OCI-LY3 (cell line): ENCODE data around the gene PSMF1.
"Not testable (repeated sequence)": the region's sequence is repeated elsewhere in the genome, so short reads cannot be mapped to it uniquely, and the experiment has no call there.

Experiments
- EZH2phosphoT487 ChIP-seq: fragments of 200-600 bp; shearing (Covaris generic); IDR thresholded peaks from 2 replicates; pipeline ENCODE4 v1.6.1; 2018; ENCODE audit warnings: antibody characterized with exemption, mixed run types, low read depth
- TF ChIP-seq, protein P1 (sequence below): fragments of 200-600, 300-600 bp; sonication (generic); IDR thresholded peaks from 2 replicates; pipeline ENCODE4 v1.5.1; 2014; ENCODE audit warnings: antibody characterized with exemption, low read length, low read depth

DNA sequence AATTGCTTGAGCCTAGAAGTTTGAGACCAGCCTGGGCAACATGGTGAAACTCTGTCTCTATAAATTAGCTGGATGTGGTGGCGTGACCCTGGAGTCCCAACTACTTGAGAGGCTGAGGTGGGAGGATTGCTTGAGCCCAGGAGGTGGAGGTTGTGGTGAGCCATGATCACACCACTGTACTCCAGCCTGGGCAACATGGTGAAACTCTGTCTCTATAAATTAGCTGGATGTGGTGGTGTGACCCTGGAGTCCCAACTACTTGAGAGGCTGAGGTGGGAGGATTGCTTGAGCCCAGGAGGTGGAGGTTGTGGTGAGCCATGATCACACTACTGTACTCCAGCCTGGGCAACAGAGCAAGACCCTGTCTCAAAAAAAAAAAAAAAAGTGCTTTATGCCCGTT is 31.4 kb downstream of the PSMF1 start:
- TF ChIP-seq, protein P1, sequence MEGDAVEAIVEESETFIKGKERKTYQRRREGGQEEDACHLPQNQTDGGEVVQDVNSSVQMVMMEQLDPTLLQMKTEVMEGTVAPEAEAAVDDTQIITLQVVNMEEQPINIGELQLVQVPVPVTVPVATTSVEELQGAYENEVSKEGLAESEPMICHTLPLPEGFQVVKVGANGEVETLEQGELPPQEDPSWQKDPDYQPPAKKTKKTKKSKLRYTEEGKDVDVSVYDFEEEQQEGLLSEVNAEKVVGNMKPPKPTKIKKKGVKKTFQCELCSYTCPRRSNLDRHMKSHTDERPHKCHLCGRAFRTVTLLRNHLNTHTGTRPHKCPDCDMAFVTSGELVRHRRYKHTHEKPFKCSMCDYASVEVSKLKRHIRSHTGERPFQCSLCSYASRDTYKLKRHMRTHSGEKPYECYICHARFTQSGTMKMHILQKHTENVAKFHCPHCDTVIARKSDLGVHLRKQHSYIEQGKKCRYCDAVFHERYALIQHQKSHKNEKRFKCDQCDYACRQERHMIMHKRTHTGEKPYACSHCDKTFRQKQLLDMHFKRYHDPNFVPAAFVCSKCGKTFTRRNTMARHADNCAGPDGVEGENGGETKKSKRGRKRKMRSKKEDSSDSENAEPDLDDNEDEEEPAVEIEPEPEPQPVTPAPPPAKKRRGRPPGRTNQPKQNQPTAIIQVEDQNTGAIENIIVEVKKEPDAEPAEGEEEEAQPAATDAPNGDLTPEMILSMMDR, result not testable (repeated sequence)
- not testable (repeated sequence) for TF ChIP-seq EZH2phosphoT487
